Measurements from ENCODE around the gene DLG1.
"Not testable (repeated sequence)": the region's sequence is repeated elsewhere in the genome, so short reads cannot be mapped to it uniquely, and the experiment has no call there.

DLG1 gene

GRCh38 chr3:197289726-197290125 is 8.7 kb downstream of the DLG1 start:
- DNase-seq (ENCODE audit: low spot score), result no peak

- DNase-seq (ENCODE audit: low spot score), result no peak
These were observed 11.7 kb downstream of the DLG1 start for GRCh38 chr3:197286678-197287077.

GRCh38 chr3:197285557-197285956 is 12.9 kb downstream of the DLG1 start:
- DNase-seq (ENCODE audit: low spot score), result no peak

GRCh38 chr3:197283045-197283444 is 15.4 kb downstream of the DLG1 start:
- DNase-seq (ENCODE audit: low spot score), result no peak

- no peak for DNase-seq (ENCODE audit: low spot score)
These were observed 16.6 kb downstream of the DLG1 start for GRCh38 chr3:197281849-197282248.

- no peak for DNase-seq (ENCODE audit: low spot score)
These were observed 18.3 kb downstream of the DLG1 start for GRCh38 chr3:197280156-197280555.

GRCh38 chr3:197278933-197279332 is 19.5 kb downstream of the DLG1 start:
- no peak for DNase-seq (ENCODE audit: low spot score)

GRCh38 chr3:197276808-197277207 is 21.6 kb downstream of the DLG1 start:
- not testable (repeated sequence) for DNase-seq (ENCODE audit: low spot score)

- no peak for DNase-seq (ENCODE audit: low spot score)
These were observed 27.7 kb downstream of the DLG1 start for GRCh38 chr3:197270558-197271317.

GRCh38 chr3:197269024-197269423 is 29.4 kb downstream of the DLG1 start:
- no peak for DNase-seq (ENCODE audit: low spot score)

GRCh38 chr3:197268294-197268693 is 30.1 kb downstream of the DLG1 start:
- DNase-seq (ENCODE audit: low spot score), result no peak

GRCh38 chr3:197266331-197266730 is 32.1 kb downstream of the DLG1 start:
- DNase-seq (ENCODE audit: low spot score), result no peak

GRCh38 chr3:197262709-197263108 is 35.7 kb downstream of the DLG1 start:
- no peak for DNase-seq (ENCODE audit: low spot score)

- DNase-seq (ENCODE audit: low spot score), result no peak
These were observed 37.3 kb downstream of the DLG1 start for GRCh38 chr3:197261164-197261509.

GRCh38 chr3:197260491-197261163 is 37.8 kb downstream of the DLG1 start:
- DNase-seq (ENCODE audit: low spot score), result no peak

GRCh38 chr3:197259096-197259495 is 39.3 kb downstream of the DLG1 start:
- DNase-seq (ENCODE audit: low spot score), result no peak

- DNase-seq (ENCODE audit: low spot score), result no peak
These were observed 40.1 kb downstream of the DLG1 start for GRCh38 chr3:197258168-197258755.

- DNase-seq (ENCODE audit: low spot score), result no peak
These were observed 40.7 kb downstream of the DLG1 start for GRCh38 chr3:197257711-197258110.

- peak; percentile 64 for DNase-seq (ENCODE audit: low spot score)
These were observed 41.5 kb downstream of the DLG1 start for GRCh38 chr3:197256836-197257444.

- DNase-seq (ENCODE audit: low spot score), result peak; percentile 41
These were observed 42.3 kb downstream of the DLG1 start for GRCh38 chr3:197256104-197256503.

GRCh38 chr3:197253238-197253947 is 45.0 kb downstream of the DLG1 start:
- no peak for DNase-seq (ENCODE audit: low spot score)

- no peak for DNase-seq (ENCODE audit: low spot score)
These were observed 48.9 kb downstream of the DLG1 start for GRCh38 chr3:197249542-197249941.
